Tongue (tissue), 2 donors: Measurements from ENCODE around the gene TRMO. TPM values are rescaled to one million over a fixed set of nuclear protein-coding genes. Genes with fewer than 3 reads are reported as not detected.
"Not testable (repeated sequence)": the region's sequence is repeated elsewhere in the genome, so short reads cannot be mapped to it uniquely, and the experiment has no call there.

Source experiments
- DNase-seq: peaks from one replicate; pipeline ENCODE4 v3.0.0-alpha.2; 2015
- total RNA-seq: library from RNA; depleted of rRNA; stranded (reverse); fragments of >200 nt; gene quantifications from one replicate; pipeline ENCODE4 v1.2.3, GENCODE V29; 2014

Gene TRMO, protein sequence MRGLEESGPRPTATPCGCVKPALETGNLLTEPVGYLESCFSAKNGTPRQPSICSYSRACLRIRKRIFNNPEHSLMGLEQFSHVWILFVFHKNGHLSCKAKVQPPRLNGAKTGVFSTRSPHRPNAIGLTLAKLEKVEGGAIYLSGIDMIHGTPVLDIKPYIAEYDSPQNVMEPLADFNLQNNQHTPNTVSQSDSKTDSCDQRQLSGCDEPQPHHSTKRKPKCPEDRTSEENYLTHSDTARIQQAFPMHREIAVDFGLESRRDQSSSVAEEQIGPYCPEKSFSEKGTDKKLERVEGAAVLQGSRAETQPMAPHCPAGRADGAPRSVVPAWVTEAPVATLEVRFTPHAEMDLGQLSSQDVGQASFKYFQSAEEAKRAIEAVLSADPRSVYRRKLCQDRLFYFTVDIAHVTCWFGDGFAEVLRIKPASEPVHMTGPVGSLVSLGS
- total RNA-seq: 13.7 TPM

DNA sequence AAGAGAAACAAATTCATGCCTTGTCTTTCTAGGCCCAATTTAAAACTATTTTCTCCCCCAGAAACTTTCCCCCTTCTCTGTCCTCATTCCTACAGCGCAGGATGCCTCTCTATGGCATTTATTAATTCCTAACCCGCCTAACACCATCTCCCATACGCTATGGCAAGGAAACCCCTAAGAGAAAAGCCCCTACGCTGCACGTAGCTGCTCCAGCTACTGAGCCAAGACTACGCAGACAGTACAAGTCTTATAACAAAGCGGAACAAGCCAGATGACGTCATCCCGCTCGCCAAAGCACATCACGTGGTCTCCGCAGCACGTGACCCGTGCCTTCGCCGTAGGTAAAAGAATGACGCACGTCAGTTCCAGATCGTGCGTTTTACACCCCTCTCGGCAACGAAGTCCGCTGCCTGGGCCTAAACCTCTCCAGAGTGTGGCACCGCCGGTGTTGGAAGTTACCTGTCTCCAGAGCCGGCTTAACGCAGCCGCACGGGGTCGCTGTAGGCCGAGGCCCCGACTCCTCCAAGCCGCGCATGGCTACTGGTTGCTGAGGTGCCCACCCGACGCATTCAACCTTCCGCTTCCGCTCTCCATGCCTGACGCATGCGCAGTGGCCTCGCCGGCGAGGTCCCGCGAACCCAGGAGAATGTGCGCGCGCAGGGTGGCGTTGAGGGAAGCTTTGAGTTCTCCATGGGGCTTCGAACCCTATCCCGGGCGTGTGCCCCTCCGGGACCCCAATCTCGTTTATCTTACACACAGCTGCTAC is at the start of gene TRMO:
Gene TRMO, minus strand, starts transcription at position 542 of the 766 bp plus-strand sequence. Its CDS starts 7 bp downstream, at position 535.
- peak; percentile 99 for DNase-seq

- DNase-seq: no peak
These were observed 47.9 kb upstream of the TRMO start for GRCh38 chr9:97970165-97970564.

- no peak for DNase-seq
These were observed 46.7 kb upstream of the TRMO start for GRCh38 chr9:97969014-97969413.

DNA sequence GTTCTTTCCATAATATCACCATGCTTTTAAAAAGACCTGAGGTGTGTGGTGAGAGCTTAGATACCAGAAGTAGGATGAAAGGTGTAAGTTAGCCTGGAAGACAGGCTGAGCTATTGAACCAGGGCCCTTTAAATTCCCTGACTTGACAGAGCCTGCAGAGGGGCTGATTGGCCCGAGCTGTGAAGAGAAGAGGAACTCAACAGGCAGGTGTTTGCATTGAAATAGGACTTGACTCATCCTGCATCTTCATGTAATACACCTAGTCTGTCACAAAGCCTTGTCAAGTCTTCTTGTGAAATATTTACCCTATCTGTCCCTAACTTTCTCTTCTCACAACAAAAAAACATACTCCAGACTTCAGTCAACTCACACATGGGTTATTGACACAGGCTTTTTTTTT is 44.2 kb upstream of the TRMO start:
- DNase-seq: no peak

- no peak for DNase-seq
These were observed 42.6 kb upstream of the TRMO start for GRCh38 chr9:97964901-97965300.

DNA sequence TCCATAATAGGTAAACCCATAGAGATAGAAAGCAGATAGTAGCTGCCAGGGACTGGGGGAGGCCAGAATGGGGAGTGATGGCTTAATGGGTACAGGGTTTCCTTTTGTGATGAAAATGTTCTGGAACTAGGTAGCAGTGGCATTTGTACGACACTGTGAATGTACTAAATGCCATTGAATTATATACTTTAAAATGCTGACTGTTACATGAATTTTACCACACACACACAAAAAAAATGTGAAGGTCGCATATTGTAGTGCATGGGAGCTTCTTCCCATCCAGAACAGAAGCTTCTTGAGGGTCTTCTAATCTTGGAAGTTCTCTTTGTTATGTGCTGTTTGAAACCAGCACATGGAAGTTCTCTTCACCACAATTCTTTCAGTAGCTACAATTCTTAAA is 40.9 kb upstream of the TRMO start:
- no peak for DNase-seq

DNA sequence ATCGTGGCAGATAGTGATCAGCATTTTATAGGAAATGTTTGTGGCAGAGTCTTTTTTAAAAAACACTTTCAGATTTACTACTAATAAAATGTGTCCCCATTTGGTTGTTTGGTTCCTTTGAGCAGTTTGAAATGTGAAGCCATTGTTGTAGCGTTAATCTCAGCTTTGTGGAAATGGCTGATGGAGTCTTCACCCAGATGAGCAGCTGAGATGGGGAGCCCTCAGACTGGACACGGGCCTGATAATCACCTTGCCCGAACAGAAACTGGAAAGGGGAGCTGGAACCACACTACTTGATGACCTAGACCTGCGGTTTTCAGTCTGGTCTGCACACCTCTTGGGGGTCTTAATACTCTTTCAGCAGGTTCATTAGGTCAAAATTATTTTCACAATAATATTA is 40.3 kb upstream of the TRMO start:
- DNase-seq: no peak

GRCh38 chr9:97962136-97962535 is 39.8 kb upstream of the TRMO start:
- DNase-seq: no peak

- no peak for DNase-seq
These were observed 39.1 kb upstream of the TRMO start for GRCh38 chr9:97961361-97961760.

GRCh38 chr9:97960678-97961328 is 38.5 kb upstream of the TRMO start:
- not testable (repeated sequence) for DNase-seq

GRCh38 chr9:97959585-97959984 is 37.3 kb upstream of the TRMO start:
- DNase-seq: no peak

GRCh38 chr9:97958812-97959511 is 36.7 kb upstream of the TRMO start:
- DNase-seq: no peak

GRCh38 chr9:97956331-97956730 is 34.0 kb upstream of the TRMO start:
- no peak for DNase-seq

GRCh38 chr9:97954550-97954989 is 32.3 kb upstream of the TRMO start:
- DNase-seq: peak; percentile 10

DNA sequence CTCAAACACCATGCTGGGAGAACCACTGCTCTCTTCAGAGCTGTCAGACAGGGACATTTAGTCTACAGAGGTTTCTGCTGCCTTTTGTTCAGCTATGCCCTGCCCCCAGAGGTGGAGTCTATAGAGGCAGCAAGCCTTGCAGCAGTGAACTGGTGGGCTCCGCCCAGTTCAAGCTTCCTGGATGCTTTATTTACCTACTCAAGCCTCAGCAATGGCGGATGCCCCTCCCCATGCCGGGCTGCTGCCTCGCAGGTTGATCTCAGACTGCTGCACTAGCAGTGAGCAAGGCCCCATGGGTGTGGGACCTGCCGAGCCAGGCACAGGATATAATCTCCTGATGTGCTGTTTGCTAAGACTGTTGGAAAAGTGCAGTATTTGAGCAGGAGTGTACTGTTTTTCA is 28.6 kb upstream of the TRMO start:
- DNase-seq: not testable (repeated sequence)

GRCh38 chr9:97947094-97947493 is 24.8 kb upstream of the TRMO start:
- not testable (repeated sequence) for DNase-seq

GRCh38 chr9:97945470-97945869 is 23.2 kb upstream of the TRMO start:
- not testable (repeated sequence) for DNase-seq

DNA sequence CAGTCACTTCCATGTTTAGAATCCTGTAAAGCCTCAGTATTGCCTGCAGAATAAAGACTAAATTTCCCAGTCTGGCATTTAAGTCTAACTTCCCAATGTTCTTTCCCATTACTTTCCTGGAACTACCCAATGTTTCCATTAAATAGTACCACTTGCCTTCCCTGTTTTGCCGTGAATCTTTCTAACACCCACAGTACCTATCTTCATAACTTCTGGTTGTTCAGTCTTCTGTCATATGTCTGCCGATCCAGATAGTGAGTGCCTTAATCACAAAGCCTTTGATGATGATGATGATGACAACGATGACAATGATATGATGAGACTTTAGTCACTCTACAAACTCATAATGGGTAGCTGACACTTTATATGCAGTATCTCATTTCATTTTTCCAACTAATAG is 22.3 kb upstream of the TRMO start:
- DNase-seq: no peak

- DNase-seq: no peak
These were observed 21.1 kb upstream of the TRMO start for GRCh38 chr9:97943308-97943855.

DNA sequence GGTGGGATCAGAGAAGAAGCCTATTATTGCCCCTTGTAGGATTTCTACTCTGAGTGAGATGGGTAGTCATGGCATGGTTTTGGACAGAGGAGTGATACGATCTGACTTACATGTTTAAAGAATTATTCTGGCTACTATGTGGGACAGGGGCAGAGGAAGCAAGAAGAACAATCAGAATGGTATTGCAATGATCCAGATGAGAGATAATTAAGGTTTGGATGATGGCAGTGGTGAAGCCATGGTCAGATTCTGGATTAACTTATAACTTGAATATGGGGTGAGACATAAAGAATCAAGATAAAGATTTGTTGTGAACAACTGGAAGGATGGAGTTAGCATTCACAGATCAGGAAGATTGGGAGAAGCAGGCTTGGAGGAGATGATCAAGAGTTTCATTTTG is 19.0 kb upstream of the TRMO start:
- DNase-seq: no peak

DNA sequence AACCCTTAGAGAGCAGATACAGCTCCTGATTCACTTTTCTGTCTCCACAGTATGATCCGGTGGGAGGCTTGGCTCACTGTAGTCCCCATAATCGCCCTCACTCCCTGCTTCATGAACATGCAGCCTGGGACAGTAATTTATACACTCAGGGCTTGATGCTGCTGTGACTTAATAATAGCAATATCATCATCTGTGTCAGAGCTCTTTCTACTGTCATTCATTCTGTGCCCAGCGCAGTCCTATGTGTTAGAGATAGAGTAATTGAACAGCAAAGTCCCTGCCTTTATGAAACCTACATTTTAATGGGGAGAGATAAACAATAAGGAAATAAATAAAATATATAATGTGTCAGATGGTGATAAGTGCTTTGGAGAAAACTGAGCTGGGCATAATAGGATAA is 18.4 kb upstream of the TRMO start:
- DNase-seq: no peak

DNA sequence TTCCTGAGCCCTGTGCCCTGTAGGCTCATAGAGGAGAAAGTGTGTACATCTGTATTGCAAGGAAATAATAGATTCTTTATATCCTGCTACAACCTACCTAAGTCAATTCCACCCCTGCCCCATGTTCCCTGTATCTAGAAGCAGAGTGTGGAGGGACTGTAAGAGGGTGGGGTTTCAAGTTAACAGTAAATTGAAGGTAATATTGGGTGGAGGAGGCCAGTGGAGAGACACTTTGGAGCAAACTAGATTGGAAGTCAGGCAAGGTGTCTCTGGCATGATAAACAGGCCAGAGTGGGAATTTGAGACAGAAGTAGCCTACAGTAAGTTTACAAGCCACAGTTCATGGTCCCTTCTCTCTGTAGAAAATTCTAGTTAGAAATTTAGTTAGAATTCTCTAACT is 17.9 kb upstream of the TRMO start:
- DNase-seq: no peak
